Activated CD4-positive, alpha-beta T cell treated with anti-CD3 and anti-CD28 coated beads, Interleukin-2, amount 10 ng/mL, durations not matched to agents 24 days and 14 days (primary cell): Measurements from ENCODE around the gene SIRT6. TPM values are rescaled to one million over a fixed set of nuclear protein-coding genes. Genes with fewer than 3 reads are reported as not detected.
"Not testable (repeated sequence)": the region's sequence is repeated elsewhere in the genome, so short reads cannot be mapped to it uniquely, and the experiment has no call there.

Experiments
- DNase-seq: peaks from one replicate; pipeline ENCODE4 v3.0.0; 2022
- H3K27ac Mint-ChIP-seq: one replicate; pipeline ENCODE4 v1.8.0; 2022; ENCODE audit warnings: mild to moderate bottlenecking, mixed read lengths
- H3K27me3 Mint-ChIP-seq: one replicate; pipeline ENCODE4 v1.8.0; 2022; ENCODE audit warnings: mixed read lengths
- H3K36me3 Mint-ChIP-seq: one replicate; pipeline ENCODE4 v1.8.0; 2022; ENCODE audit warnings: low read depth, mild to moderate bottlenecking, mixed read lengths
- H3K4me1 Mint-ChIP-seq: one replicate; pipeline ENCODE4 v1.8.0; 2021; ENCODE audit warnings: mixed read lengths
- H3K4me3 Mint-ChIP-seq: one replicate; pipeline ENCODE4 v1.8.0; 2022; ENCODE audit warnings: mild to moderate bottlenecking, moderate library complexity, mixed read lengths
- H3K9me3 Mint-ChIP-seq: one replicate; pipeline ENCODE4 v1.8.0; 2021; ENCODE audit warnings: mixed read lengths
- intact Hi-C: fragments of 100-400 bp; cut with micrococcal nuclease; formaldehyde crosslinking; loops from one replicate; pipeline ENCODE4 v1.15.1; 2023
- total RNA-seq: library from RNA; stranded (reverse); gene quantifications from 2 replicates; pipeline ENCODE4 v1.2.3, GENCODE V29; 2022

Gene SIRT6
- total RNA-seq, 1 donor from 2014 or later, result 48.0 TPM

- H3K36me3 Mint-ChIP-seq, result no peaks in the 10 kb centered on the region
- intact Hi-C loops, result no loop called here
- H3K4me1 Mint-ChIP-seq, result peaks cover 9% of the 10 kb centered on the region
- H3K27me3 Mint-ChIP-seq, result peaks cover 5% of the 10 kb centered on the region
- no peak overlapping the region for H3K27ac Mint-ChIP-seq
- no peaks in the 10 kb centered on the region for H3K9me3 Mint-ChIP-seq
- no peak for DNase-seq
- H3K4me3 Mint-ChIP-seq, result no peak overlapping the region
Observed at GRCh38 chr19:4149518-4150288, 32.7 kb downstream of the SIRT6 start.

GRCh38 chr19:4144666-4145249 is 37.6 kb downstream of the SIRT6 start:
- H3K4me3 Mint-ChIP-seq, result no peak overlapping the region
- H3K27ac Mint-ChIP-seq, result no peak overlapping the region
- DNase-seq, result no peak
- H3K9me3 Mint-ChIP-seq, result no peaks in the 10 kb centered on the region
- peaks cover 7% of the 10 kb centered on the region for H3K4me1 Mint-ChIP-seq
- peaks cover 7% of the 10 kb centered on the region for H3K27me3 Mint-ChIP-seq
- no peaks in the 10 kb centered on the region for H3K36me3 Mint-ChIP-seq
- intact Hi-C loops, result no loop called here

- H3K27me3 Mint-ChIP-seq, DNase-seq, H3K36me3 Mint-ChIP-seq, H3K9me3 Mint-ChIP-seq, intact Hi-C loops, H3K4me3 Mint-ChIP-seq, H3K27ac Mint-ChIP-seq, H3K4me1 Mint-ChIP-seq: not testable (repeated sequence)
Observed at GRCh38 chr19:4142916-4143315, 39.4 kb downstream of the SIRT6 start.

- no peak overlapping the region for H3K27ac Mint-ChIP-seq
- intact Hi-C loops, result no loop called here
Observed at GRCh38 chr19:4140237-4140711, 42.1 kb downstream of the SIRT6 start.

GRCh38 chr19:4139614-4140236 is 42.6 kb downstream of the SIRT6 start:
- Mint-ChIP-seq H3K9me3 (no peaks in the 10 kb centered on the region), H3K4me3 (peak overlapping the region; percentile 4)
- intact Hi-C loops, result loop anchor here (2.0 kb wide), 1 partner anchor 153 kb away; no protein-coding TSS in a partner anchor

More at GRCh38 chr19:4140237-4140711, 42.1 kb downstream of the SIRT6 start:
- peaks cover 8% of the 10 kb centered on the region for H3K4me1 Mint-ChIP-seq
- H3K27me3 Mint-ChIP-seq, result peaks cover 7% of the 10 kb centered on the region
- no peaks in the 10 kb centered on the region for H3K9me3 Mint-ChIP-seq
- no peaks in the 10 kb centered on the region for H3K36me3 Mint-ChIP-seq
- DNase-seq, result peak; percentile 75
- H3K4me3 Mint-ChIP-seq, result no peak overlapping the region

GRCh38 chr19:4138445-4138844 is 43.9 kb downstream of the SIRT6 start:
- intact Hi-C loops, result loop anchor here (2.0 kb wide), 1 partner anchor 152 kb away; no protein-coding TSS in a partner anchor
- no peak for DNase-seq
- H3K27me3 Mint-ChIP-seq, result peaks cover 4% of the 10 kb centered on the region
- no peak overlapping the region for H3K27ac Mint-ChIP-seq
- H3K4me1 Mint-ChIP-seq, result peaks cover 8% of the 10 kb centered on the region
- H3K4me3 Mint-ChIP-seq, result no peak overlapping the region
- H3K9me3 Mint-ChIP-seq, result no peaks in the 10 kb centered on the region
- no peaks in the 10 kb centered on the region for H3K36me3 Mint-ChIP-seq

More at GRCh38 chr19:4139614-4140236, 42.6 kb downstream of the SIRT6 start:
- peak; percentile 96 for DNase-seq
- Mint-ChIP-seq H3K36me3 (no peaks in the 10 kb centered on the region), H3K27ac (peak overlapping the region; percentile 2), H3K4me1 (peaks cover 8% of the 10 kb centered on the region), H3K27me3 (peaks cover 6% of the 10 kb centered on the region)

- DNase-seq, result no peak
- Mint-ChIP-seq H3K27ac (no peak overlapping the region), H3K27me3 (peaks cover 4% of the 10 kb centered on the region), H3K4me1 (peaks cover 8% of the 10 kb centered on the region), H3K36me3 (no peaks in the 10 kb centered on the region), H3K9me3 (no peaks in the 10 kb centered on the region), H3K4me3 (no peak overlapping the region)
- intact Hi-C loops, result no loop called here
Observed at GRCh38 chr19:4136680-4137088, 45.7 kb downstream of the SIRT6 start.

- H3K27ac Mint-ChIP-seq, intact Hi-C loops, H3K4me1 Mint-ChIP-seq, DNase-seq, H3K36me3 Mint-ChIP-seq, H3K4me3 Mint-ChIP-seq, H3K27me3 Mint-ChIP-seq, H3K9me3 Mint-ChIP-seq: not testable (repeated sequence)
Observed at GRCh38 chr19:4135386-4135785, 47.0 kb downstream of the SIRT6 start.

- H3K27ac Mint-ChIP-seq, result no peak overlapping the region
- intact Hi-C loops, result no loop called here
- H3K27me3 Mint-ChIP-seq, result peaks cover 4% of the 10 kb centered on the region
- no peak overlapping the region for H3K4me3 Mint-ChIP-seq
- DNase-seq, result no peak
- no peaks in the 10 kb centered on the region for H3K9me3 Mint-ChIP-seq
- no peaks in the 10 kb centered on the region for H3K36me3 Mint-ChIP-seq
- H3K4me1 Mint-ChIP-seq, result no peaks in the 10 kb centered on the region
Observed at GRCh38 chr19:4134351-4134750, 48.0 kb downstream of the SIRT6 start.

GRCh38 chr19:4130744-4131438 is 51.5 kb downstream of the SIRT6 start:
- Mint-ChIP-seq H3K27me3 (peaks cover 2% of the 10 kb centered on the region), H3K27ac (no peak overlapping the region), H3K4me3 (no peak overlapping the region), H3K36me3 (no peaks in the 10 kb centered on the region), H3K9me3 (no peaks in the 10 kb centered on the region), H3K4me1 (peaks cover 3% of the 10 kb centered on the region)
- intact Hi-C loops, result no loop called here
- DNase-seq, result no peak

GRCh38 chr19:4129050-4129449 is 53.3 kb downstream of the SIRT6 start:
- H3K27me3 Mint-ChIP-seq, H3K4me1 Mint-ChIP-seq, H3K4me3 Mint-ChIP-seq, H3K36me3 Mint-ChIP-seq, H3K9me3 Mint-ChIP-seq, H3K27ac Mint-ChIP-seq, intact Hi-C loops, DNase-seq: not testable (repeated sequence)

- H3K27me3 Mint-ChIP-seq, intact Hi-C loops, H3K4me3 Mint-ChIP-seq, H3K9me3 Mint-ChIP-seq, H3K36me3 Mint-ChIP-seq, DNase-seq, H3K27ac Mint-ChIP-seq: not testable (repeated sequence)
- H3K4me1 Mint-ChIP-seq, result peaks cover 16% of the 10 kb centered on the region
Observed at GRCh38 chr19:4127322-4127721, 55.0 kb downstream of the SIRT6 start.

- intact Hi-C loops, result loop anchor here (5.0 kb wide), 1 partner anchor 57 kb away; the partner anchor contains the start of gene ZBTB7A
- Mint-ChIP-seq H3K4me3 (peak overlapping the region; percentile 76), H3K27ac (peak overlapping the region; percentile 67), H3K4me1 (peaks cover 23% of the 10 kb centered on the region), H3K9me3 (no peaks in the 10 kb centered on the region), H3K36me3 (peaks cover 2% of the 10 kb centered on the region), H3K27me3 (no peaks in the 10 kb centered on the region)
- DNase-seq, result no peak
Observed at GRCh38 chr19:4124638-4125037, 57.7 kb downstream of the SIRT6 start.
